ENCODE data around the gene STK32B. TPM values are rescaled to one million over a fixed set of nuclear protein-coding genes. Genes with fewer than 3 reads are reported as not detected.

Gene STK32B
- total and polyA plus RNA-seq, 7 experiments from 2014 or later: 1.7 TPM; not detected in 6

DNA sequence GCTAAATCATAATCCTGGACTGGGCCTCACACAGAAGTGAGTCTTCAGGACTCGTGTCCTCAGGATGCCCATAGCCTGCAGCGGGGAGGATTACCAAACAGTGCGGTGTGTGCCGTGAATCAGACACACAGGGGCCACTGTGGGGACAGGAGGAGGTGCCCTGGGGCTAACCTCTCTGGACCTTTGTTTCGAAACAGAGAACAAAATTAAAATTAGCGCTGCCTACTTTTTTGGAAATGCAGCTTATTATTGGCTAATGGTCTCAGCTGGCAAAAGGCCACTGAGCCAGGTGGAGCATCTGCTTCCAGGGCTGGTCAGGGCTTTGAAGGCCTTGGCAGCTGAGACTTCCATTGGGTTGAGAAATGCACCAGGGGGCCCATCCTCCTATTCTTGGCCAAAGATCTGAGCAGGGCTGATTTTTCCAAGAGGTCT lies 420.9 kb downstream of the STK32B start:
- CTCF ChIA-PET: no interaction called here
- POLR2A ChIA-PET: no interaction called here

DNA sequence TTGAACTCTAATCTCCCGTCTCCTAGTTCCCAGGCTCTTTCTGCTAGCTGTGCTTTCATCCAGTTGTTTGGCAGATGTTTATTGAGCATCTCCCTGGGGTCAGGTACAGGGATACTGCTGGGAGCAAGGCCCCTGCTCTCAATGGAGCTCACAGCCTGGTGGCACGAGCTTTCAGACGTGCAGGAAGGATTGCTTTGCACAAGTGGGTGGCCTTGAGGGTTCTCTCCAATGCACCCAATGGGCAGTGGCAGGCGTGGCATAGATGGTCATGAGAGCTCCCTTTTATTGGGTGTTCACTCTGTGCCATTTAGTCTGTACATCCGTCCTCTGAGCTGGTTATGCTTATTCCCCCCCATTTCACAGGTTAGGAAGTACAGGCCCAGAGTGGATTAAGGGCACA lies 421.8 kb downstream of the STK32B start:
- H3K27me3 ChIP-seq (ENCODE audit: control insufficient read depth in 2 of 2, insufficient read depth in 2 of 2, low read length in 2 of 2): no peaks in the 10 kb centered on the region
- H3K4me1 ChIP-seq (ENCODE audit: control insufficient read depth in 2 of 2, insufficient read depth in 2 of 2, low read length in 2 of 2): no peaks in the 10 kb centered on the region
- intact Hi-C loops (cut with micrococcal nuclease): no loop called here
- ChIA-PET CTCF (no interaction called here), POLR2A (no interaction called here)
- Mint-ChIP-seq H3K4me1 (no peaks in the 10 kb centered on the region), H3K27me3 (peaks cover 0 to 3% (median 0%) of the 10 kb centered on the region in 5 donors), H3K27ac (no peak overlapping the region), H3K36me3 (no peaks in the 10 kb centered on the region), H3K9me3 (peaks cover 0 to 4% (median 0%) of the 10 kb centered on the region in 11 donors), H3K4me3 (no peak overlapping the region)
- H3K36me3 ChIP-seq (ENCODE audit: control insufficient read depth in 2 of 3, insufficient read depth in 3 of 3, low read length in 3 of 3): no peaks in the 10 kb centered on the region
- DNase-seq: no peak
- no peak overlapping the region for H3K27ac ChIP-seq (ENCODE audit: low read depth, low read length)
- no peak for ATAC-seq
- H3K4me3 ChIP-seq (ENCODE audit: low read length): no peak overlapping the region
- no peaks in the 10 kb centered on the region for H3K9me3 ChIP-seq (ENCODE audit: control insufficient read depth in 2 of 3, low read length in 3 of 3)

More for the DNA sequence above, 420.9 kb downstream of the STK32B start:
- no peak overlapping the region for H3K27ac Mint-ChIP-seq
- Histone ChIP-seq H3K36me3 (ENCODE audit: control insufficient read depth in 2 of 3, insufficient read depth in 3 of 3, low read length in 3 of 3) (no peaks in the 10 kb centered on the region), H3K9me3 (ENCODE audit: control insufficient read depth in 2 of 3, low read length in 3 of 3) (no peaks in the 10 kb centered on the region), H3K27ac (ENCODE audit: low read depth, low read length) (no peak overlapping the region), H3K4me3 (ENCODE audit: low read length) (no peak overlapping the region), H3K4me1 (ENCODE audit: control insufficient read depth in 2 of 2, insufficient read depth in 2 of 2, low read length in 2 of 2) (no peaks in the 10 kb centered on the region), H3K27me3 (ENCODE audit: control insufficient read depth in 2 of 2, insufficient read depth in 2 of 2, low read length in 2 of 2) (no peaks in the 10 kb centered on the region)
- H3K27me3 Mint-ChIP-seq: peaks cover 0 to 6% (median 0%) of the 10 kb centered on the region in 5 donors
- intact Hi-C loops (cut with micrococcal nuclease): no loop called here
- H3K9me3 Mint-ChIP-seq: peaks cover 0 to 4% (median 0%) of the 10 kb centered on the region in 11 donors
- DNase-seq: no peak
- no peaks in the 10 kb centered on the region for H3K4me1 Mint-ChIP-seq
- no peak overlapping the region for H3K4me3 Mint-ChIP-seq
- ATAC-seq: no peak
- H3K36me3 Mint-ChIP-seq: no peaks in the 10 kb centered on the region

DNA sequence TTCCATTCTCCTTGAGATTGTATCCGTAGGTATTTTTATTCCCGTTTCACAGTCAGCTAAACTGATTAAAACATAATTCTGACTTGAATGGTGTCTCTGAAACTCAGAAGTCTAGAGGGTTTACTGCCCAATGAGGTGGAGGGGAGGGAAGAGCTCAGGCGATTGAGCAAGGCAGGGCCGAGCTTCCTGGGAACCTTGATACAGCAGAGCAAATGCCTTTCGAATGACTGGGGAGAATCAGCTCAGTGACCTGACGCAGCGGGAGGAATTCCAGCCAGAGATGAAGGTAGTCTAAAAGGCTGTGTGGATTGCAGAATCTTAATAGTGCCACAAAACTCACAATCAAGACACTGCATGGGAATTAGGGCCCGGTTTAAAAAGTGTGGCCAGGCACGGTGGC lies 423.5 kb downstream of the STK32B start:
- intact Hi-C loops (cut with micrococcal nuclease): no loop called here
- Mint-ChIP-seq H3K36me3 (no peaks in the 10 kb centered on the region), H3K27ac (no peak overlapping the region), H3K27me3 (no peaks in the 10 kb centered on the region), H3K9me3 (peaks cover 0 to 4% (median 0%) of the 10 kb centered on the region in 11 donors), H3K4me3 (no peak overlapping the region), H3K4me1 (no peaks in the 10 kb centered on the region)
- CTCF ChIA-PET: no interaction called here
- Histone ChIP-seq H3K4me3 (ENCODE audit: low read length) (no peak overlapping the region), H3K36me3 (ENCODE audit: control insufficient read depth in 2 of 3, insufficient read depth in 3 of 3, low read length in 3 of 3) (no peaks in the 10 kb centered on the region), H3K27ac (ENCODE audit: low read depth, low read length) (no peak overlapping the region), H3K4me1 (ENCODE audit: control insufficient read depth in 2 of 2, insufficient read depth in 2 of 2, low read length in 2 of 2) (no peaks in the 10 kb centered on the region), H3K9me3 (ENCODE audit: control insufficient read depth in 2 of 3, low read length in 3 of 3) (no peaks in the 10 kb centered on the region), H3K27me3 (ENCODE audit: control insufficient read depth in 2 of 2, insufficient read depth in 2 of 2, low read length in 2 of 2) (no peaks in the 10 kb centered on the region)
- ATAC-seq (no peak), DNase-seq (no peak)
- POLR2A ChIA-PET: no interaction called here

DNA sequence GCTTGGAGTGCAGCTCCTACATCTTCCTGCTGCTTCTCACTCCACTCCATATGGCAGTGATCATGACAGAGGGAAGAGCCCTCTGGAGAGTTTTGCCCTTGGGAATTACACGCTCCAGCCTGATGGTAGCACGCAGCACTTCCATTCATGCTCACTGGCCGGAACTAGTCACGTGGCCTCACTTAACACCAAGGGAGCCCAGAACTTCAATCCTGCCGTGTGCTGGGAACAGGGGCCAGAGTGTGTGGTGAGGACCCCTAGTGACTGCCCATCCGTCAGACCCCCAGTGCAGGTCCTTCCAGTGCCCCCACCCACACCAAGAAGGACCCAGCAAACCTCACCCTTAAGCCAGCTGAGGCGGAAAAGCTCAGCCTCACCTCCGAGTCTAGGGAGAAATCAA lies 426.3 kb downstream of the STK32B start:
- Mint-ChIP-seq H3K9me3 (peaks cover 0 to 7% (median 3%) of the 10 kb centered on the region in 11 donors), H3K27ac (no peak overlapping the region), H3K27me3 (no peaks in the 10 kb centered on the region), H3K4me3 (no peak overlapping the region), H3K36me3 (no peaks in the 10 kb centered on the region), H3K4me1 (no peaks in the 10 kb centered on the region)
- Histone ChIP-seq H3K4me1 (ENCODE audit: control insufficient read depth in 2 of 2, insufficient read depth in 2 of 2, low read length in 2 of 2) (no peaks in the 10 kb centered on the region), H3K27me3 (ENCODE audit: control insufficient read depth in 2 of 2, insufficient read depth in 2 of 2, low read length in 2 of 2) (no peaks in the 10 kb centered on the region), H3K36me3 (ENCODE audit: control insufficient read depth in 2 of 3, insufficient read depth in 3 of 3, low read length in 3 of 3) (no peaks in the 10 kb centered on the region), H3K9me3 (ENCODE audit: control insufficient read depth in 2 of 3, low read length in 3 of 3) (no peaks in the 10 kb centered on the region), H3K27ac (ENCODE audit: low read depth, low read length) (no peak overlapping the region), H3K4me3 (ENCODE audit: low read length) (no peak overlapping the region)
- ATAC-seq (no peak), DNase-seq (no peak)
- ChIA-PET POLR2A (no interaction called here), CTCF (no interaction called here)
- intact Hi-C loops (cut with micrococcal nuclease): no loop called here

DNA sequence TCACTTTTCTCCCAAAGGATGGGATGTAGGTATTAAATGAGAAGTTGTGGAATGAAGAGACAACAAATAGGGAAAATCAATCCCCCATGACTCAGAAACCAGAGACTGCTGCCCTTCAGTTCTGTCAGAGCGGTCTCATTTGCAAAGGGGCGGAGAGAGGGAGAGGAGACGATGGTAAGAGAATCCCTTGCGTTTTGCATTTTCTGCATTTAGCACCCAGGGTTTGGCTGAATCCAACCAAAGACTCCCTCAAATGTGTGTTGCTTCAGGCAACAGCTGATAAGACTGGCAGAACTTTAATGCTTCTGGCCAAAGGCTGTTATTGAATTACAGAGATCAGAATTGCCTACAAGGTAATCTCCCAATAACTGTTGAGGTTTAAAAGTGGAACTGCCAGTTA lies 426.9 kb downstream of the STK32B start:
- H3K9me3 ChIP-seq (ENCODE audit: control insufficient read depth in 2 of 3, low read length in 3 of 3): no peaks in the 10 kb centered on the region
- H3K4me1 Mint-ChIP-seq: no peaks in the 10 kb centered on the region
- ChIA-PET POLR2A (no interaction called here), CTCF (no interaction called here)
- no peak overlapping the region for H3K4me3 ChIP-seq (ENCODE audit: low read length)
- intact Hi-C loops (cut with micrococcal nuclease): no loop called here
- no peak overlapping the region for H3K27ac ChIP-seq (ENCODE audit: low read depth, low read length)
- no peaks in the 10 kb centered on the region for H3K36me3 ChIP-seq (ENCODE audit: control insufficient read depth in 2 of 3, insufficient read depth in 3 of 3, low read length in 3 of 3)
- no peaks in the 10 kb centered on the region for H3K36me3 Mint-ChIP-seq
- no peak for ATAC-seq
- no peak for DNase-seq
- H3K9me3 Mint-ChIP-seq: peaks cover 0 to 7% (median 3%) of the 10 kb centered on the region in 11 donors
- no peaks in the 10 kb centered on the region for H3K27me3 Mint-ChIP-seq
- H3K27me3 ChIP-seq (ENCODE audit: control insufficient read depth in 2 of 2, insufficient read depth in 2 of 2, low read length in 2 of 2): no peaks in the 10 kb centered on the region
- H3K27ac Mint-ChIP-seq: no peak overlapping the region
- no peaks in the 10 kb centered on the region for H3K4me1 ChIP-seq (ENCODE audit: control insufficient read depth in 2 of 2, insufficient read depth in 2 of 2, low read length in 2 of 2)
- H3K4me3 Mint-ChIP-seq: no peak overlapping the region

DNA sequence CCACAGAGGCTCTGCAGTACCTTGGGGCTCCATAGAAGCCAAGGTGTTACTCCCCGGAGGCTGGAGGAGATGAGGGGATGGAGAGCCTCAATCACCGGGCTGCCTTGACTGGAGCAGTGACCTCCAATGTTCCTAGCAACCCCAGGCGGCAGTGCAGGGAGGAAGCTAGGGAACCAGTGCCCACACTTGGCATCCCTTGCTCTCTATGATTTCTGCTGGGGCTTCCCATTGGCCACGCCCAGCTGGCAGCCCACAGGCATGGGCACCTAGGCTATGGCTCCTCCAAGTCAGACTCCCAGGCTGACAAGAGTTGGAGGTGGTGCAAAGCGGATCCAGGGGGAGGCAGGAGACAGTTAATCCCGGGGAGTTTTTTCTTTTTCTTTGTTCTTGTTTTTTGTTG lies 427.4 kb downstream of the STK32B start:
- Mint-ChIP-seq H3K36me3 (no peaks in the 10 kb centered on the region), H3K4me3 (no peak overlapping the region), H3K9me3 (peaks cover 0 to 12% (median 5%) of the 10 kb centered on the region in 11 donors), H3K27ac (no peak overlapping the region), H3K4me1 (no peaks in the 10 kb centered on the region), H3K27me3 (no peaks in the 10 kb centered on the region)
- no peaks in the 10 kb centered on the region for H3K36me3 ChIP-seq (ENCODE audit: control insufficient read depth in 2 of 3, insufficient read depth in 3 of 3, low read length in 3 of 3)
- CTCF ChIA-PET: no interaction called here
- DNase-seq: no peak
- H3K27ac ChIP-seq (ENCODE audit: low read depth, low read length): no peak overlapping the region
- intact Hi-C loops (cut with micrococcal nuclease): no loop called here
- no peaks in the 10 kb centered on the region for H3K27me3 ChIP-seq (ENCODE audit: control insufficient read depth in 2 of 2, insufficient read depth in 2 of 2, low read length in 2 of 2)
- no peaks in the 10 kb centered on the region for H3K9me3 ChIP-seq (ENCODE audit: control insufficient read depth in 2 of 3, low read length in 3 of 3)
- no peak overlapping the region for H3K4me3 ChIP-seq (ENCODE audit: low read length)
- no peaks in the 10 kb centered on the region for H3K4me1 ChIP-seq (ENCODE audit: control insufficient read depth in 2 of 2, insufficient read depth in 2 of 2, low read length in 2 of 2)
- POLR2A ChIA-PET: no interaction called here
- ATAC-seq: no peak

DNA sequence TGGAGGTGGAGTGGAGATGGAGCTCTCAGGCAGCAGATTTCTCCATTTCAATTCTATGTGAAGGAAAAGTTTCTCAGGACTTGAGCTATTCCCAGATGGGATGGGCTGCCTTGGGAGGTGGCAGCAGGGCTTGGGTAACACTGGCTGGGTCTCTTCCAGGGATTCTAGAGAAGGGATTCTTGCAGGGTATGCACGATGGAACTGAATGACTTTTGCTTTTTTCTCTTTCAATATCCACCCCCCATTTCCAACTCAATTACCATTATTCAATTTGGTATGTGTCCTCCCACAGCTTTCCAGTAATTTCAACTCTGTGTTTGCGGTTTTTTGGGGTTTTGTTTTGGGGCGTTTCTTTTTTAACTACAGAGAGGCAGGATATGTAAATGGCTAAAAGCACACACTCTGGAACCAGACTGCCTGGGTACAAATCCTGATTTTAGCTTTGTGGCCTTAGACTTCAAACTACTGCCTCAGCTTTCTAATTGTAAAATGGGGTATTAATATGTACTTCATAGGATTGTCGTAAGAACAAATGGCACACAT lies 428.3 kb downstream of the STK32B start:
- ChIA-PET POLR2A (no interaction called here), CTCF (interaction anchor here (0.7 kb wide), 1 partner anchor 24 kb away, joined by 4 read pairs; no protein-coding TSS in a partner anchor)
- Mint-ChIP-seq H3K4me3 (no peak overlapping the region), H3K4me1 (no peaks in the 10 kb centered on the region), H3K27me3 (no peaks in the 10 kb centered on the region), H3K27ac (no peak overlapping the region), H3K9me3 (peaks cover 0 to 16% (median 5%) of the 10 kb centered on the region in 11 donors), H3K36me3 (no peaks in the 10 kb centered on the region)
- Histone ChIP-seq H3K27ac (ENCODE audit: low read depth, low read length) (no peak overlapping the region), H3K9me3 (ENCODE audit: control insufficient read depth in 2 of 3, low read length in 3 of 3) (no peaks in the 10 kb centered on the region), H3K27me3 (ENCODE audit: control insufficient read depth in 2 of 2, insufficient read depth in 2 of 2, low read length in 2 of 2) (no peaks in the 10 kb centered on the region), H3K36me3 (ENCODE audit: control insufficient read depth in 2 of 3, insufficient read depth in 3 of 3, low read length in 3 of 3) (no peaks in the 10 kb centered on the region), H3K4me1 (ENCODE audit: control insufficient read depth in 2 of 2, insufficient read depth in 2 of 2, low read length in 2 of 2) (no peaks in the 10 kb centered on the region), H3K4me3 (ENCODE audit: low read length) (no peak overlapping the region)
- no peak for DNase-seq
- intact Hi-C loops (cut with micrococcal nuclease): no loop called here
- no peak for ATAC-seq

All from naive thymus-derived CD4-positive, alpha-beta T cell (primary cell).